Choroid plexus epithelial cell (primary cell): ENCODE data around the gene PCGF2.
A peak's percentile ranks its signal among the peaks of the same experiment; 100 is the strongest.
"Not testable (repeated sequence)": the region's sequence is repeated elsewhere in the genome, so short reads cannot be mapped to it uniquely, and the experiment has no call there.

ENCODE experiments used
- DNase-seq: peaks from one replicate; pipeline ENCODE4 v3.0.0-alpha.2; 2010; ENCODE audit warnings: low read depth
- H3K4me3 ChIP-seq: 2 replicates; pipeline ENCODE4 v1.5.1; 2011; ENCODE audit warnings: low read depth, mild to moderate bottlenecking, control low read depth, low read length, moderate library complexity
- TF ChIP-seq, protein P1 (sequence below): conservative IDR thresholded peaks from 2 replicates; pipeline ENCODE4 v1.5.1; 2011; ENCODE audit warnings: low read depth, mild to moderate bottlenecking, control low read depth, inconsistent platforms, low read length, moderate library complexity

The PCGF2 gene

DNA sequence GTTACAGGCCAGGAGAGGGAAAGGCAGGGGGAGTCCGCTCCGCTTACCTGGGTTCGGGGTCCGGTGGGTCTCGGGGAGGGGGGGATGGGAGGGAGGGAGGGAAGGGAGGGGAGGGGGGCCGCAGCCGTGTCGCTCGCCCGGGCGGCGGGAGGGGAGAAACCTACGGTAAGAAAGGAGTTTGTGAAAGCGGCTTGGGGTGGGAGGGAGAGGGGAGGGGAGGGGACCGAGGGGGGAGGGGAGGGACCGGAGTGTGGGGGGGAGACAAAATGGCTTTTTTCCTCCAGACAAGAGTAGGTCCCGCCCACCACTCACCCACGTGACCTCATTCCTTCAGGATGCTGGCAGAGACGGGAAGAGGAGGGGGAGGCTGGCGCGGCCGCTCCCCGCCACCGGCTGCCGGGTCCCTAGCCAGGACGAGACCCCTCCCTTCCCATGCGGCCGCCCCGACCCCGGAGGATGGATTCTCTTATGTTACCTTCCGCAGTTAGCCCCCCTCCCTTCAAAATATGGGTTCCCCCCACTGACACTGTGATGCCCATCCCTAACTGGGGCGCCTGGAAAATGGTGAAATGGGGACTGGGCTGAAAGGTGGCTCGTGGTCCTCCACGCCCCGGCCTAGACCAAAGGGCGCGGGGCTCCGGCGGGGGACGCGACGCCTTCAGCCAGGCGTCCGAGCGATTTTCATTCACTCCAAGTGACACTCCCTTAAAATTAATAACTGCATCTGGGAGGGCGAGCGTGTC is at the start of gene PCGF2:
PCGF2 (minus strand) TSS at position 188 of the 743 bp plus-strand sequence. CDS start 7,934 bp downstream, outside the sequence.
- TF ChIP-seq, protein P1, sequence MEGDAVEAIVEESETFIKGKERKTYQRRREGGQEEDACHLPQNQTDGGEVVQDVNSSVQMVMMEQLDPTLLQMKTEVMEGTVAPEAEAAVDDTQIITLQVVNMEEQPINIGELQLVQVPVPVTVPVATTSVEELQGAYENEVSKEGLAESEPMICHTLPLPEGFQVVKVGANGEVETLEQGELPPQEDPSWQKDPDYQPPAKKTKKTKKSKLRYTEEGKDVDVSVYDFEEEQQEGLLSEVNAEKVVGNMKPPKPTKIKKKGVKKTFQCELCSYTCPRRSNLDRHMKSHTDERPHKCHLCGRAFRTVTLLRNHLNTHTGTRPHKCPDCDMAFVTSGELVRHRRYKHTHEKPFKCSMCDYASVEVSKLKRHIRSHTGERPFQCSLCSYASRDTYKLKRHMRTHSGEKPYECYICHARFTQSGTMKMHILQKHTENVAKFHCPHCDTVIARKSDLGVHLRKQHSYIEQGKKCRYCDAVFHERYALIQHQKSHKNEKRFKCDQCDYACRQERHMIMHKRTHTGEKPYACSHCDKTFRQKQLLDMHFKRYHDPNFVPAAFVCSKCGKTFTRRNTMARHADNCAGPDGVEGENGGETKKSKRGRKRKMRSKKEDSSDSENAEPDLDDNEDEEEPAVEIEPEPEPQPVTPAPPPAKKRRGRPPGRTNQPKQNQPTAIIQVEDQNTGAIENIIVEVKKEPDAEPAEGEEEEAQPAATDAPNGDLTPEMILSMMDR, result no peak
- H3K4me3 ChIP-seq, result peak within 1 kb of the TSS; percentile 99

DNA sequence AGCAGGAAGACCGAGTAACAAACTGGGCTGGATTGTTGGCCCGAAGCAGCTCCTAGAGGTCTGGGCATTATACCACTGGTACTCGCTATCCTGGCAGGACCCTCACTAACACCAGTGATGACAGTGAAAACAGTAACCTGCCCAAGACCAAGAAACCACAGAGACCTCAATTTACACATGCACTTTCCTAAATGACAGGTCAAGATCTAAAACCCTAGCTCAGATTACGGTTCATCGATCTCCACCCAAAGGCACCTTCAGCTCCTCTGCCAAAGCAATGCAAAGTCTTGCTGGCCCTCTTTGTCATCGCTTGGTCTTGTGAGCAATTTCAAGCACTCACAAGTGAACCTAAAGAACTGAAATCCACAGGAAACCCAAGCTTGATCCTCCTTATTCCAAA is 49.7 kb upstream of the PCGF2 start:
- DNase-seq, result peak; percentile 10
- TF ChIP-seq, protein P1, result no peak
- H3K4me3 ChIP-seq, result peak overlapping the region; percentile 84

More for the DNA sequence above, at the start of gene PCGF2:
- peak; percentile 83 for DNase-seq

DNA sequence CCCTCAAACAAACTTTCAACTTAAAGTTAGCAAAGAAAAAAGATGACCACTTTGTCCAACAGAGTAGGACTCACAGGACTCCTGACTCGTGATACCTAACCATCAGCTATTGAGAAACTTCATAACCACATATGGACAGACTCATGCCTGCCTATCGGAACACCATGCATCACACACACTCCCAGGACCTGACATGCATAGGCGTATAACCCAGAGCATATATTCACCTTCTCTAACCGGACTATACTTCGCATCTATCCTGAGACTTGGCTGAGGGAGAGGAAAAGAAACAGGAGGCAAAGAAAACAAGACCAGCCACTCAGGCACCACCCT is 49.0 kb upstream of the PCGF2 start:
- peak overlapping the region; percentile 84 for H3K4me3 ChIP-seq
- DNase-seq, result peak; percentile 67
- TF ChIP-seq, protein P1, result no peak

DNA sequence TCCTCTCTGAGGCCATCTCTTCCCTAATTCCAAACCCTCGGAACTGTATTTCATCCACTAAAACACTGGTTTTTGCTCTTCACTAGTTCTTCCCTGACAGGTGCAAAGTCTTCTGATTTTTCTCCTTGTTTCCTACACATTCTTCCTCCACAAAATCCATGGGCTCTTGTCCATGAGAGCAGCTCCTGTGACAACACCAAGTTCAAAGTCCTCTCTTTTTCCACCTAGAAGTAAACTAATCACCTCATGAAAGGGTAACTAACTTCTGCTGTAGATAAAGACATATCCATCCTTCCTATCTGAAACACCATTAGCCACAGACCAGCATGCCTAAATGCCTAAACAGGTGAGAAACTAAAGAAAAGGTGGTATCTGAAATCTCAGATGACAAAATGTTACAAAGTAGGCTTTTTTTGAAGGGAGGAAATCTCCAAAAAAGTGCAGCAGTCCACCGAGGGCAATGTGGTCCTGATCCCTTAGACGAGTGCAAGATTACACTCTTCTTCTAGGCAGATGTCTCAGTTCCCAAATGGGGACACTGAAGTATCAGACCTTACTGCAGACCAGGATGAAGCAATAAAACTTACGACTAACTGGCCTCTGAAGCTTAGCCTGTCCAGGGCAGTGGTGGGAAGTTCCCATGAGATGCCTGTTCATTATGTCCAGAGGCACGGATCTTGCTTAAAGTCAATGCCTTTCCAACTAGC is 48.5 kb upstream of the PCGF2 start:
- no peak overlapping the region for H3K4me3 ChIP-seq
- no peak for DNase-seq
- TF ChIP-seq, protein P1, result no peak

DNA sequence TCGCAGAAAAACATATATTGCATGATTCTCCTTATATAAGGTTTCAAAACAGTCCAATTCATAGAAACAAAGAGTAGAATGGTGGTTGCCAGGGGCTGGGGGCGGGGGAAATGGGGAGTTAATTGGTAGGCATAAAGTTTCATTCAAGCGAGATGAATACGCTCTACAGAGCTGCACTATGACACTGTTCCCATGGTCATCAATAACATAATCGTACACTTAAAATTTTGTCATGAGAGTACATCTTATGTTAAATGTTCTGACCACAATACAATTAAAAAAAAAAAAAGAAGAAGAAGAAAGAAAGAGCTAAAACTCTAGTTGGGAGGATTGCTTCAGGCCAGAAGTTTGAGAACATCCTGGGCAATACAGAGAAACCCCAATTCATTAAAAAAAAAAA is 46.1 kb upstream of the PCGF2 start:
- TF ChIP-seq, protein P1, result no peak

DNA sequence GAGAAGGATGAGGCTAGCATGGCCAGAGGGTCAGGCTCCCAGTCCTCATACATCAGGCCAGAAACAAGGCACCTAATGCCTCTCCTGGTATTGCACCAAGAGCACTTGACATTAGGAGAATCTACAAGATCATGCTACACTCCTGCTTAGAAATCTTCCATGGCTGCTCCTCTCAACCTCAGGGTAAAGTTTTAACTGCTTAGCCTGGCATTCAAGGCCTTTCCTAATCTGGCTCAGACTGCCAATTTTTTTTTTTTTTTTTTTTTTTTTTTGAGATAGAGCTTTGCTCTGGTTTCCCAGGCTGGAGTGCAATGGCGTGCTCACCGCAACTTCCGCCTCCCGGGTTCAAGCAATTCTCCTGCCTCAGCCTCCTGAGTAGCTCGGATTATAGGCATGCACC is 43.0 kb upstream of the PCGF2 start:
- TF ChIP-seq, protein P1, result no peak
- H3K4me3 ChIP-seq, result no peak overlapping the region
- DNase-seq, result no peak

More for the DNA sequence above, 46.1 kb upstream of the PCGF2 start:
- H3K4me3 ChIP-seq, result no peak overlapping the region
- no peak for DNase-seq

DNA sequence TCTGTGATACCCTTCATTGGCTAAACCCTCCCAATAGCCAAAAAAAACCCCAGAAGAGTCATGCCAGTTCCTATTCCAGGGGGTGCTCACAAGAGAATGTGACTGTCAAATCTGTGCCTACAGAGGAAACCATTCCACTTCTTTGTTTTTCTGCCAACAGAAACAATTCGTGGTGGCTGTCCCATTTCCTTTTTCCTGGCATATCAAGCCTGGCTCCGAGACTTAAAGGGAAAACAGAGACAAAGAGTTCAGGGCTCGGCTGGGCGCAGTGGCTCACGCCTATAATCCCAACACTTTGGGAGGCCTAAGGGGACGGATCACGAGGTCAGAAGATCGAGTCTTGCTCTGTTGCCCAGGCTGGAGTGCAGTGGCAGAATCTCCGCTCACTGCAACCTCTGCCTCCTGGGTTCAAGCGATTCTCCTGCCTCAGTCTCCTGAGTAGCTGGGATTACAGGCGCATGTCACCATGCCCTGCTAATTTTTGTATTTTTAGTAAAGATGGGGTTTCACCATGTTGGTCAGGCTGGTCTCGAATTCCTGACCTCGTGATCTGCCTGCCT is 42.1 kb upstream of the PCGF2 start:
- DNase-seq, H3K4me3 ChIP-seq: not testable (repeated sequence)
